CD14-positive monocyte (primary cell): ENCODE results near the gene HNRNPF. TPM values are rescaled to one million over a fixed set of nuclear protein-coding genes. Genes with fewer than 3 reads are reported as not detected.

Experiments used
- DNase-seq, 3 donors: peaks; one replicate each; pipeline ENCODE4 v3.0.0-alpha.2; 2011 to 2022
- H2AFZ ChIP-seq: 2 replicates; pipeline ENCODE4 v1.6.0; 2012; ENCODE audit warnings: mild to moderate bottlenecking, low read depth, low read length, inconsistent platforms; ENCODE audit not compliant: insufficient read depth, poor library complexity, severe bottlenecking
- H3K27ac ChIP-seq, 2 donors: 1 replicate in 1 of 2; 2 replicates in 1 of 2; pipeline ENCODE4 v1.5.1; 2012 to 2013; ENCODE audit warnings: low read length in 2 of 2, control low read depth in 1 of 2, inconsistent platforms in 1 of 2, low read depth in 1 of 2, mild to moderate bottlenecking in 1 of 2
- H3K27me3 ChIP-seq, 2 donors: one replicate each; pipeline versions ENCODE4 v1.6.0 to v1.6.1; 2011 to 2013; ENCODE audit warnings: low read length in 2 of 2; ENCODE audit not compliant: control insufficient read depth in 2 of 2, insufficient read depth in 2 of 2
- H3K36me3 ChIP-seq, 2 donors: replicated peaks in 1 of 2; 1 replicate in 1 of 2; 2 replicates in 1 of 2; pipeline versions ENCODE4 v1.5.1 to v1.6.1; 2012 to 2013; ENCODE audit warnings: low read length in 2 of 2, control low read depth in 1 of 2, inconsistent platforms in 1 of 2, mild to moderate bottlenecking in 1 of 2; ENCODE audit not compliant: insufficient read depth in 2 of 2, control insufficient read depth in 1 of 2
- H3K4me1 ChIP-seq, 2 donors: 1 replicate in 1 of 2; 2 replicates in 1 of 2; pipeline versions ENCODE4 v1.5.1 to v1.6.1; 2012 to 2013; ENCODE audit warnings: low read length in 2 of 2, control low read depth in 1 of 2, inconsistent platforms in 1 of 2, mild to moderate bottlenecking in 1 of 2, moderate library complexity in 1 of 2; ENCODE audit not compliant: insufficient read depth in 2 of 2, control insufficient read depth in 1 of 2
- H3K4me2 ChIP-seq: replicated peaks from 2 replicates; pipeline ENCODE3; 2012; ENCODE audit warnings: low read length, moderate library complexity, mild to moderate bottlenecking; ENCODE audit not compliant: poor library complexity, severe bottlenecking; ENCODE audit errors: extremely low read depth
- H3K4me3 ChIP-seq, 3 experiments: fragments of 200-600 bp in 1 of 3; sonication (generic) in 1 of 3; replicated peaks in 1 of 3; 1 replicate in 2 of 3; 2 replicates in 1 of 3; pipeline ENCODE4 v1.5.1; 2011 to 2013; ENCODE audit warnings: low read length in 3 of 3, mild to moderate bottlenecking in 3 of 3, control low read depth in 2 of 3, low read depth in 2 of 3, inconsistent platforms in 1 of 3, moderate library complexity in 1 of 3
- H3K79me2 ChIP-seq: 2 replicates; pipeline ENCODE4 v1.6.0; 2012; ENCODE audit warnings: mild to moderate bottlenecking, control low read depth, inconsistent platforms, low read length, moderate library complexity; ENCODE audit not compliant: insufficient read depth
- H3K9ac ChIP-seq: 2 replicates; pipeline ENCODE4 v1.6.0; 2017; ENCODE audit warnings: low read length, mild to moderate bottlenecking; ENCODE audit not compliant: insufficient read depth, poor library complexity, severe bottlenecking
- H3K9me3 ChIP-seq, 2 donors: replicated peaks in 1 of 2; 1 replicate in 1 of 2; 2 replicates in 1 of 2; pipeline versions ENCODE4 v1.5.1 to v1.6.1; 2012 to 2013; ENCODE audit warnings: low read length in 2 of 2, control low read depth in 1 of 2; ENCODE audit not compliant: control insufficient read depth in 1 of 2, insufficient read depth in 1 of 2
- H4K20me1 ChIP-seq: 2 replicates; pipeline ENCODE4 v1.6.0; 2012; ENCODE audit warnings: mild to moderate bottlenecking, low read length, control low read depth, moderate library complexity; ENCODE audit not compliant: insufficient read depth
- H3K27ac Mint-ChIP-seq, 7 donors: one replicate each; pipeline ENCODE4 v1.8.0; 2020; ENCODE audit warnings: mild to moderate bottlenecking in 7 of 7, mixed read lengths in 7 of 7, moderate library complexity in 6 of 7, inconsistent platforms in 2 of 7
- H3K27me3 Mint-ChIP-seq, 3 donors: one replicate each; pipeline ENCODE4 v1.8.0; 2021 to 2022; ENCODE audit warnings: low read depth in 3 of 3, mild to moderate bottlenecking in 3 of 3, mixed read lengths in 3 of 3, moderate library complexity in 3 of 3, inconsistent platforms in 1 of 3
- H3K36me3 Mint-ChIP-seq, 2 donors: one replicate each; pipeline ENCODE4 v1.8.0; 2020; ENCODE audit warnings: mixed read lengths in 2 of 2, inconsistent platforms in 1 of 2, mild to moderate bottlenecking in 1 of 2
- H3K4me1 Mint-ChIP-seq: one replicate; pipeline ENCODE4 v1.8.0; 2020; ENCODE audit warnings: mild to moderate bottlenecking, mixed read lengths
- H3K4me3 Mint-ChIP-seq, 2 donors: one replicate each; pipeline ENCODE4 v1.8.0; 2020; ENCODE audit warnings: mild to moderate bottlenecking in 2 of 2, mixed read lengths in 2 of 2, moderate library complexity in 1 of 2
- H3K9me3 Mint-ChIP-seq, 7 donors: one replicate each; pipeline ENCODE4 v1.8.0; 2020 to 2022; ENCODE audit warnings: mixed read lengths in 7 of 7, mild to moderate bottlenecking in 6 of 7, moderate library complexity in 6 of 7, inconsistent platforms in 2 of 7
- CTCF ChIP-seq: fragments of 200-600 bp; IDR thresholded peaks from one replicate; pipeline ENCODE4 v1.8.0; 2022; ENCODE audit warnings: antibody characterized with exemption, mild to moderate bottlenecking
- WGBS: methylation state at CpG from one replicate; pipeline ENCODE4 v1.1.5; 2013; ENCODE audit warnings: missing lambda C conversion rate; ENCODE audit not compliant: insufficient coverage; 5-methylcytosine and 5-hydroxymethylcytosine counted together
- intact Hi-C, 2 donors: fragments of 100-400 bp; cut with micrococcal nuclease; formaldehyde crosslinking; loops; one replicate each; pipeline versions ENCODE4 v1.15.0 to v1.15.1; 2023
- polyA plus RNA-seq, 3 donors: library from polyadenylated mRNA; depleted of rRNA in 1 of 3; unstranded in 2 of 3; stranded (reverse) in 1 of 3; fragments of 300-500 nt in 2 of 3; fragments of >200 nt in 1 of 3; fragmentation: Illumina TruSeq in 2 of 3; gene quantifications; 1 replicate in 2 of 3; 2 replicates in 1 of 3; pipeline ENCODE4 v1.2.3, GENCODE V29; 2012 to 2021

HNRNPF gene
- polyA plus RNA-seq, 3 donors = 115 to 189 (median 188) TPM

- H3K4me3 Mint-ChIP-seq = peak overlapping the region; percentile 91 to 95
- peak overlapping the region; percentile 78 to 94 (median 90) for H3K27ac Mint-ChIP-seq
- Histone ChIP-seq H3K9me3 (no peaks in the 10 kb centered on the region), H3K4me3 (peak overlapping the region; percentile 83 to 94 (median 83)), H3K4me2 (peak overlapping the region; percentile 84), H3K79me2 (no peaks in the 10 kb centered on the region), H3K27ac (peak overlapping the region; percentile 72 to 82), H2AFZ (peak overlapping the region; percentile 87), H3K36me3 (no peaks in the 10 kb centered on the region), H3K27me3 (no peaks in the 10 kb centered on the region), H4K20me1 (no peaks in the 10 kb centered on the region), H3K4me1 (peaks cover 21 to 27% of the 10 kb centered on the region in 2 donors), H3K9ac (peak overlapping the region; percentile 67)
- 13% methylated on average over 21 of the region's 21 CpGs for WGBS
- no peak for TF ChIP-seq CTCF
- intact Hi-C loops = no loop called here
- peaks cover 1 to 4% (median 3%) of the 10 kb centered on the region in 3 donors for H3K27me3 Mint-ChIP-seq
- H3K4me1 Mint-ChIP-seq = peaks cover 18% of the 10 kb centered on the region
- DNase-seq = no peak
- H3K36me3 Mint-ChIP-seq = no peaks in the 10 kb centered on the region
- H3K9me3 Mint-ChIP-seq = no peaks in the 10 kb centered on the region
Observed at GRCh38 chr10:43361547-43362190, 47.3 kb downstream of the HNRNPF start.

- TF ChIP-seq CTCF = no peak
- H3K36me3 ChIP-seq = no peaks in the 10 kb centered on the region
- no peak overlapping the region for H3K27ac ChIP-seq
- Mint-ChIP-seq H3K27ac (peak overlapping the region in 2 of 7 donors; percentile 10 to 15), H3K4me3 (no peak overlapping the region), H3K36me3 (no peaks in the 10 kb centered on the region), H3K27me3 (peaks cover 1 to 3% (median 3%) of the 10 kb centered on the region in 3 donors), H3K9me3 (no peaks in the 10 kb centered on the region), H3K4me1 (peaks cover 19% of the 10 kb centered on the region)
- intact Hi-C loops = no loop called here
- 90% methylated on average over 6 of the region's 6 CpGs for WGBS
- H3K79me2 ChIP-seq = no peaks in the 10 kb centered on the region
- no peak overlapping the region for H3K9ac ChIP-seq
- no peaks in the 10 kb centered on the region for H3K27me3 ChIP-seq
- H3K4me1 ChIP-seq = peaks cover 15 to 19% of the 10 kb centered on the region in 2 donors
- DNase-seq = no peak
- no peaks in the 10 kb centered on the region for H4K20me1 ChIP-seq
- no peak overlapping the region for H2AFZ ChIP-seq
- no peaks in the 10 kb centered on the region for H3K9me3 ChIP-seq
- H3K4me2 ChIP-seq = no peak overlapping the region
- H3K4me3 ChIP-seq = no peak overlapping the region
Observed at GRCh38 chr10:43360086-43360485, 48.9 kb downstream of the HNRNPF start.
